Mammary epithelial cell (primary cell): ENCODE data around the gene CCNL2.

Experiments
- EZH2 ChIP-seq: IDR thresholded peaks from 2 replicates; pipeline ENCODE4 v1.6.1; 2012; ENCODE audit warnings: low read length, inconsistent platforms, borderline replicate concordance
- TF ChIP-seq, protein P1 (sequence below), 2 donors: IDR thresholded peaks in 1 of 2; conservative IDR thresholded peaks in 1 of 2; 2 replicates each; pipeline ENCODE4 v1.5.1; 2011 to 2012; ENCODE audit warnings: inconsistent platforms in 2 of 2, low read length in 2 of 2, mild to moderate bottlenecking in 2 of 2, control low read depth in 1 of 2, low read depth in 1 of 2; ENCODE audit not compliant: insufficient read depth in 1 of 2; ENCODE audit errors: extremely low read depth in 1 of 2

- TF ChIP-seq, protein P1, sequence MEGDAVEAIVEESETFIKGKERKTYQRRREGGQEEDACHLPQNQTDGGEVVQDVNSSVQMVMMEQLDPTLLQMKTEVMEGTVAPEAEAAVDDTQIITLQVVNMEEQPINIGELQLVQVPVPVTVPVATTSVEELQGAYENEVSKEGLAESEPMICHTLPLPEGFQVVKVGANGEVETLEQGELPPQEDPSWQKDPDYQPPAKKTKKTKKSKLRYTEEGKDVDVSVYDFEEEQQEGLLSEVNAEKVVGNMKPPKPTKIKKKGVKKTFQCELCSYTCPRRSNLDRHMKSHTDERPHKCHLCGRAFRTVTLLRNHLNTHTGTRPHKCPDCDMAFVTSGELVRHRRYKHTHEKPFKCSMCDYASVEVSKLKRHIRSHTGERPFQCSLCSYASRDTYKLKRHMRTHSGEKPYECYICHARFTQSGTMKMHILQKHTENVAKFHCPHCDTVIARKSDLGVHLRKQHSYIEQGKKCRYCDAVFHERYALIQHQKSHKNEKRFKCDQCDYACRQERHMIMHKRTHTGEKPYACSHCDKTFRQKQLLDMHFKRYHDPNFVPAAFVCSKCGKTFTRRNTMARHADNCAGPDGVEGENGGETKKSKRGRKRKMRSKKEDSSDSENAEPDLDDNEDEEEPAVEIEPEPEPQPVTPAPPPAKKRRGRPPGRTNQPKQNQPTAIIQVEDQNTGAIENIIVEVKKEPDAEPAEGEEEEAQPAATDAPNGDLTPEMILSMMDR (conservative IDR thresholded peaks at IDR 0.05 in 1 of 2, IDR thresholded peaks at IDR 0.05 in 1 of 2; ENCODE audit: extremely low read depth in 1 of 2, insufficient read depth in 1 of 2, low read depth in 1 of 2, low read length in 2 of 2): no peak
- TF ChIP-seq EZH2: no peak
Observed at GRCh38 chr1:1393014-1393413, 6.1 kb downstream of the CCNL2 start.
